Subcutaneous adipose tissue (tissue), 4 donors: ENCODE measurements around the gene SAMD13. TPM values are rescaled to one million over a fixed set of nuclear protein-coding genes. Genes with fewer than 3 reads are reported as not detected.

Experiments used
- total RNA-seq, 4 donors: library from RNA; depleted of rRNA; stranded (reverse); fragments of >200 nt; gene quantifications; one replicate each; pipeline ENCODE4 v1.1.0, GENCODE V29; 2016
- TF ChIP-seq, protein P1 (sequence below): fragments of 450-650 bp; IDR thresholded peaks from one replicate; pipeline ENCODE4 v1.5.1; 2016; ENCODE audit warnings: low read depth, mild to moderate bottlenecking, control low read depth, antibody characterized with exemption, moderate library complexity

SAMD13 gene
- total RNA-seq, 4 donors from 2014 or later, result 0.98 to 4.6 (median 1.2) TPM

DNA sequence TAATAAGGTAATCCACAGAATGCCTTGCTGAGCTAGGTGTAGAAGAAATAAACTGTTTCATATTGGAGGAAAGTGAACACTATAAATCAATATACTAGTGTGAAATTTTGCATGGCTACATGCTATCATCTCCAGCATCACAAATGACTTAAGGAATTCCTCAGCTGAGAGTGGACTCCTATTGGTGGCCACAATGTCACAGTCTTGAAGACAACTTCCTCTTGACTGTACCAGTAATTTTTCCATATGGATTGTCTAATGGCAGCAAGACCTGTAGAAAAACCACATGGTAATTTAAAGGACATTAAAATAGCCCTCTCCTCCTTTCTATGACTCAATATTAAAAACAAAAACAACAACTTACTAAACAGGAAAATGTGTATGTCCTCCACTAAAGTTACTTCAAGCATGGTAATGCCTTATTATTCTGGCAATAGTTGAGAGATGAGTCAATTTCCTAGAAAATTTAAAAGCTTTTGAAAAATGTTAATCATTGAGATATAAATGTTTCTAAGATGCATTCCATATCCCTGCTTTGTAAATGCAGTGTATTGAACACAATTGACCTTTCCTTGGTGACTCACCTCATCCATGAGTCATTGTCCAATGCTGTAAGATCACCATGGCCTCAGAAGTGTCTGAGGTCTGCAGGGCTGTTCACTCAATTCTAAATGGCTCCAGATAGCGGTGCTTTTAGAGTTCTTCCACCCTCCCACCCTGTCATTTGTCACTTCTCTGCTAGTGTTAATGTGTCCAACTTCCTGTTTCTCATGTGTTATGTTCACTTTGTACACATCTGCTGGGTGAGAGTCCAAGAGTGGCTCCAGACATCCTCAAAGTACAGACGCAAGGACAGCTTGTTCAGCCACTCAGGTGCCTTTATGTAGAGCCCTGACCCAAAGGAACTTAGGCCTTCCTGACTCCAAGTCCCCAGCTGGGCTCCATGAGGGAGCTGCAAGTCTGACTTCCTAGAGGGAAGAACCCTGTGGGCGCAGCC, 64.0 kb downstream of the SAMD13 start:
- TF ChIP-seq, protein P1, sequence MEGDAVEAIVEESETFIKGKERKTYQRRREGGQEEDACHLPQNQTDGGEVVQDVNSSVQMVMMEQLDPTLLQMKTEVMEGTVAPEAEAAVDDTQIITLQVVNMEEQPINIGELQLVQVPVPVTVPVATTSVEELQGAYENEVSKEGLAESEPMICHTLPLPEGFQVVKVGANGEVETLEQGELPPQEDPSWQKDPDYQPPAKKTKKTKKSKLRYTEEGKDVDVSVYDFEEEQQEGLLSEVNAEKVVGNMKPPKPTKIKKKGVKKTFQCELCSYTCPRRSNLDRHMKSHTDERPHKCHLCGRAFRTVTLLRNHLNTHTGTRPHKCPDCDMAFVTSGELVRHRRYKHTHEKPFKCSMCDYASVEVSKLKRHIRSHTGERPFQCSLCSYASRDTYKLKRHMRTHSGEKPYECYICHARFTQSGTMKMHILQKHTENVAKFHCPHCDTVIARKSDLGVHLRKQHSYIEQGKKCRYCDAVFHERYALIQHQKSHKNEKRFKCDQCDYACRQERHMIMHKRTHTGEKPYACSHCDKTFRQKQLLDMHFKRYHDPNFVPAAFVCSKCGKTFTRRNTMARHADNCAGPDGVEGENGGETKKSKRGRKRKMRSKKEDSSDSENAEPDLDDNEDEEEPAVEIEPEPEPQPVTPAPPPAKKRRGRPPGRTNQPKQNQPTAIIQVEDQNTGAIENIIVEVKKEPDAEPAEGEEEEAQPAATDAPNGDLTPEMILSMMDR, result no peak

DNA sequence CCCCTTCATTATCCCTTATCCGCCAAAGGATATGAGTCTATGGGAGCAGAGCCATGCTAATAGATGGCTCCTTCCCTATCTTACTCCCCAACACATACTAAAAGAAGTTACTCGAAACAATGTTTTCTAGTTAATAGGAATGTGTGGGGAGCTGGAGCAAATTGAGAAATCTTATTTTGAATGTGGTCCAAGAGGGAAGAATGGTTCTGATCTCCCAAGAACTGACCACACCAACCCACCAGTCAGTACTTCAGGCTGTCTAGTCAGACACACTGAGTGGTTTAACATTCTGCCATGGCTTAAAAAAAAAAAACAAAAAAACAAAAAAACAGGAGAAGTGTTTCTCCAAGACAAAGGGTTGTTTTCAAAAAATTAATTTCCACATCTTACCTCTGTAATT, 65.3 kb downstream of the SAMD13 start:
- TF ChIP-seq, protein P1, result no peak

DNA sequence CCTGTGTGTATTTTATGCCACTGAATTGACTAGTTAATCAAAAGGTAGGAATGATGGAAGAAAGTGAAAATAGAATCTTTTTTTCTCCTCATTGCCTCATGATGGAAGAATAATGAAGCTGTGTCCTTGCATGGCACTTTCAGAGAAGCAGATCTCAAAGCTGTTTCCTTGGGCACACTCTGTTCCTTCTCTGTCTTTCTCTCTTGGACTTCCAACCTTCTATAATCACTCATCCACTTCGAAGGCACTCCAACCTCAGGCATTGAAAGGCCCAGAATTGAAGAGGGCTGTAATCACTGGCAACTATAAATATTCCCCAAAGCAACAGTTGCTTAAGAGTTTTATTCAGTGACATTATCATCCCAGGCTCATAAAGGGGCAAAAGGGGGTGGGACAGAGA, 65.7 kb downstream of the SAMD13 start:
- TF ChIP-seq, protein P1, result no peak

DNA sequence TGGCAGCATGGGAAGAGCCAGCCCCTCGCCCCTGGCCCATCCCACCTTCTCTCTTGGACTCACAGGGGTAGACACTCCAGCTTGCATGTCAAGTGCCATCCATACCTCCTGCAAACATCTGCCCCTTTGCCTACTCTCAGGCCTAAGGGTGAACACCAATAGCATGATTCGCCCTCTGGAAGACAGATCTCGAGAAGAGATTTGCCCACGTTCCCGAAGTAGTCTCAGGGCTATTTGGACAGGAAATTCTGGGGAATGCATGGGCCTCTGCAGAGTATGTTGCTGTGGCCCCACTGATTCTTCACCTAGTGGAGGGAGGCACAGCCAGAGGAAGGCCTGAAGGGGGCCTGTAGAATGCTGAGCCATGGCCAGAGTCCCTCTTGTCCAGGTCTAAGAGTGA, 66.9 kb downstream of the SAMD13 start:
- TF ChIP-seq, protein P1, result no peak

DNA sequence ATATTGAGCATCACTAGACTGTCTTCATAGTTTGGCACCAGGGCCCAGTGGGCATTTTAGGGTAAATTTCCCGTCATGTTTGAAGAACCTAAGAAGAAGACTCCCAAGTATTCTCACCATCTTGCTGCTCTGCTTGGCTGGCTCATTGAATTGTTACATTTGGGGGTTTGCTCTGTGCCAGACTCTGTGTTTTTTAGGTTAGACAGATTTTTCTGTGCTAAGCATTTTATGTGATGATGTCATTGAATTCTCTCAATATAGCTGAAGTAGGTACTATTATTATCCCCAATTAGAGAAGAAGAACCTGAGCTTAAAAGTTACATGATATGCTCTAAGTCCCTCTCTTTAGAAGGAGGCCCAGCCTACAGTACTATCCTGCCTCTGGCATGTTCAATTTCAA, 68.8 kb downstream of the SAMD13 start:
- TF ChIP-seq, protein P1, result no peak

DNA sequence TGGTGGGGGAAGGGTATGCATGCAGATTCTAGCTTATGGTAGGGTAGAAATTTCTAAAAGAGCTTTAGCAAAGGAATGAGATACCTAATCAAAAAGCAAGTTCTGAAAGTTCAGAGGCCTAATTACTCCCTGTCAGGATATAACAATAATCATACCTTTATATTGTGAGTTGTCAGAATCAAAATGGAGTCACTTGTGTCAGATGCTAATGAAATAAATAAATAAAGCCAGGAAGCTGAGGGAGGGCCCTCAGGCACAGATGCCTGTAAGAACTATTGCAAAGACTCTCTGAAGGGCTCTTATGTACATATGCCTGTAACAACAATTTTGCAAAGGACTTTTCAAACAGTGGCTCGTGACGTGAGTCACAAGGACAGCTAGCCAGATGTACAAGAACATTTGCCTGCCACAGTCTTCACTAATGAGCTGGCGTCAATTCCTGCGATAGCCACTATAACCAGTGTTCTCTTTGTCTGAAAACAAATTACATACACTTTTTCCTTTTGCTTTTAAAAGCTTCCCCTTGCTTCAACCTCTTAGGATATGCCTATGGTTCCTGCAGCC, 69.4 kb downstream of the SAMD13 start:
- TF ChIP-seq, protein P1, result no peak

DNA sequence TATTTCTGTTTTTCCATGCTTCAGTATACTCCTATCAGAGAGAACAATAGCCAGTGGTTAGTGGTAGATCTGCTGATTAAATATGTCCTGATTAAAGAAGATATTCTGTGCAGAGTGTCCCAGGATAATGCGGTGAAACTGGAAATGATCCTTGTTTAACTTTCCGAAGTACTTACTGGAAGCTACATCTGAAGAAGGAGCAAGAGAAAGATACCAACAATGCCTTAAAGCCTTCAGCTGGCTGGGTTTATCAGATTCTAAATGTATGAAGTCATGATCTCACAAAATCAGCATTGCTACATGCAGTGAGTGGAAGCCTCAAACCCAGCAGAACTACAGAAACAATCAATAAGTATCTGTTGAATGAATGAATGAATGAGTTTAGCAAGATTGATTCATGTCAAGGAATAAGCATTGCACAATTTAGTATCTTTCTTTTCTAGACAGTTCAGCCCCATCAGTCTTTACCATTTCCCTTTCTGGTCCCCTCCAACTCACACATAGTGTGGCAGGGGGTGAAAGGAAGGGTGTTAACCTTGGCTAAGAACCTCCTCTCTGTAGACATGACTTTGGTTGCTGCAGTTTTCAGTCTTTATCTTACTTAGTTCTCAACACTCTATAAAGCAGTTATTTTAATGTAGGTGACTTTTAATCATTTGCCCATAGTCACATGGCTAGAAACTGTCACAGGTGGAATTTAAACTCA, 72.1 kb downstream of the SAMD13 start:
- TF ChIP-seq, protein P1, result no peak
